Right renal pelvis (tissue), 4 donors: ENCODE measurements around the gene RSPH6A. TPM values are rescaled to one million over a fixed set of nuclear protein-coding genes. Genes with fewer than 3 reads are reported as not detected.
"Not testable (repeated sequence)": the region's sequence is repeated elsewhere in the genome, so short reads cannot be mapped to it uniquely, and the experiment has no call there.

Source experiments
- DNase-seq, 4 donors: peaks; one replicate each; pipeline ENCODE4 v3.0.0-alpha.2; 2013; ENCODE audit warnings: low read depth in 4 of 4, low spot score in 3 of 4, missing footprints in 1 of 4
- polyA plus RNA-seq, 4 donors: library from polyadenylated mRNA; unstranded; fragments of 120-200 nt; gene quantifications; one replicate each; pipeline ENCODE4 v1.2.1, GENCODE V29; 2013; ENCODE audit not compliant: insufficient read length in 4 of 4

The RSPH6A gene
- polyA plus RNA-seq, 4 donors: 0.05 TPM; not detected in 3

DNA sequence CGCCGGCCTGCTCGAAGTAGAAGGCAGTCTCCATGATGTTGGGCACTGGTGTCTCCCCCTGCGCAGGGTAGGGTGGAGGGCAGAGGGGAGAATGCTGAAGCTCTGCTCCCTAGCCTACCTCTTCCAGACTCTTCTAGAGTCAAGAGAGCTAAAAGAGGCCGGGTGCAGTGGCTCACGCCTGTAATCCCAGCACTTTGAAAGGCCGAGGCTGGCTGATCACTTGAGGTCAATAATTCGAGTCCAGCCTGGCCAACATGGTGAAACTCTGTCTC is 10.2 kb downstream of the RSPH6A start:
- DNase-seq: no peak

GRCh38 chr19:45804140-45804958 is 10.8 kb downstream of the RSPH6A start:
- no peak for DNase-seq

- DNase-seq: no peak
Observed at GRCh38 chr19:45801603-45802175, 13.4 kb downstream of the RSPH6A start.

GRCh38 chr19:45800070-45800553 is 15.0 kb downstream of the RSPH6A start:
- DNase-seq: no peak

DNA sequence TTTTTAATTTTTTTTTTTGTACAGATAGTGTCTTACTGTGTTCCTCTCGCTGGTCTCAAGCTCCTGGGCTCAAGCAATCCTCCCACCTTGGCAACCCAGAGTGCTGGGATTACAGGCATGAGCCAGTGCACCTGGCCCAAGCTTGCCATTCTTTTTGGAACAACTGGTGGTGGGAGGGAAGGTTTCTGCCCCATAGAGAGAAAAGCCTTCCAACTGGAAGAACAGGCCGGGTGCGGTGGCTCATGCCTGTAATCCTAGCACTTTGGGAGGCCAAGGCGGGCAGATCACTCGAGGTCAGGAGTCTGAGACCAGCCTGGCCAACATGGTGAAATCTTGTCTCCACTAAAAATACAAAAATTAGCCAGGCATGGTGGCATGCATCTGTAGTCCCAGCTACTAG is 15.6 kb downstream of the RSPH6A start:
- not testable (repeated sequence) for DNase-seq

DNA sequence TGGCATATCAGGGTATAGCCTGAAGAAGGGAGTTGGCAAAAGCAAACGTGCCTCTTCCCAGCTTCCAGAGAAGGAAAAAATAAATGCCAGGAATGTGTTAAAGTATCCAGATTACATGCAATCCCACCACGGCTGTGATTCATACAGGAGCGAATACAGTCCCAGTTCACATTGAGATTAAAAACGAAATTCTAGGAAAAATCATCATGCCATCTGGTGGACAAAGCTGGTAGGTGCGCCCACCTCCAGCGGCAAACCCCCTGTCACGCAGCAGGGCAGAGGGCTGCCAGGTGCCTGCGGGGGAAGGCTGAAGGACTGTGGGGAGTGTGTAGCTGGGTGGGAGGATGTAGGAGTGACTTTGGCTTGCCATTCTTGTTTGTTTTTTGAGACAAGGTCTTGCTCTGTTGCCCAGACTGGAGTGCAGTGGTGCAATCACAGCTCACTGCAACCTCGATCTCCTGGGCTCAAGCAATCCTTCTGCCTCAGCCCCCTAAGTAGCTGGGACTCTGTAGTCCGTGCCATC is 16.1 kb downstream of the RSPH6A start:
- peak; percentile 43 to 65 (median 62) for DNase-seq

GRCh38 chr19:45794627-45795026 is 20.5 kb downstream of the RSPH6A start:
- no peak for DNase-seq

DNA sequence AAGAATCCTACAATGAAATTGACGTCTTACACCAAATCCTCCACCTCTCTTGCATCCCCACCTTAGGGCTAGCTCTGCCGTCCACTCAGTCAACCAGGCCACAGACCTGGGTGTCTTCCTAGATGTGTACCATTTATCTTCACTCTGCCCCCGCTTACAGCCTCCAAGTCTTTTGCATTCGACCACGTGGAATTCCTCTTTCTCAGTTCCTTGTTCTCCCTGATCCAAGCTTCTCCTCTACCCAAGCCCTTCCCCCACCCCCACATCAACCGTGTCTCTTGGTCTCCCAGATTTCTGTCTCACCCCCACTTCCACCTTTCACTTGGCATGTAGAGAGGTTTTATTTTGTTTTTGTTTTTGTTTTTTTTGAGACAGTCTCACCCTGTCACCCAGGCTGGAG is 21.2 kb downstream of the RSPH6A start:
- DNase-seq: no peak

- DNase-seq: no peak
Observed at GRCh38 chr19:45793178-45793564, 21.9 kb downstream of the RSPH6A start.

- peak; percentile 97 to 99 (median 98) for DNase-seq
Observed at GRCh38 chr19:45792470-45793177, 22.5 kb downstream of the RSPH6A start, which contains the start of gene DMWD. Gene DMWD, minus strand, starts transcription at chr19:45792845. Its CDS starts 89 bp downstream, at chr19:45792756.

DNA sequence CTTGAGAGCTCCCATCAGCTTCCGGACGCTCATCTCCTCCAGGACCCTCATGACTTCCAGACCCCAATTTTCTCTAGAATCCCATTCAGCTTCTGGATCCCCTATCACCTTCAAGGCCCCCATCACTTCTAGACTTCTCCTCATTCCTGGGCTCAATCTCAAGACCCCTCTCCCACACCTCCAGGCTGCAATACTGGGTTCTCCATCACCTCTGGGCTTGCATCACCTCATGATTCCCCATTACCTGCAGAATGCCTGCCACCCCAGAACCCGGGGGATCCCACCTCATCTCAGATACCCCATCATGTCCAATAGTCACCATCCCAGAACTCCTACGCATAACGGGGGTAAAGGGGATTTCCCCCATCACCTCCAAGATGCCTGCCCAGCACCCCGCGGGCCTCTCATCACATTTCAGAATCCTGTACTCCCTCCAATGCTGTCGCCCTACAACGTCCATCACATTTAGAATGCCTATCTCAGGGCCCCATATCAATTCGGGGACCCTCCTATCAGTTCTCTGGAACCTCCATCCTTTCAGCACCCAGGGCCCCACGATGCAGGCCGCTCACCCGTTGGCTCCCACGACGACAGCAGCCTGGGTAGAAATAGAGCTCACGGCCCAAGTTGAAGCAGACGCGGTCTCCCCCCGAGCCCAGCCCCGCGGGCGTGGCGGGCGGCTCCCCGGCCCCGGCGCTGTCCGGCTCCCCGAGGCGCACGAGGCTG is 23.2 kb downstream of the RSPH6A start:
- no peak for DNase-seq

- no peak for DNase-seq
Observed at GRCh38 chr19:45790942-45791341, 24.2 kb downstream of the RSPH6A start.

- no peak for DNase-seq
Observed at GRCh38 chr19:45789035-45789786, 25.9 kb downstream of the RSPH6A start.

DNA sequence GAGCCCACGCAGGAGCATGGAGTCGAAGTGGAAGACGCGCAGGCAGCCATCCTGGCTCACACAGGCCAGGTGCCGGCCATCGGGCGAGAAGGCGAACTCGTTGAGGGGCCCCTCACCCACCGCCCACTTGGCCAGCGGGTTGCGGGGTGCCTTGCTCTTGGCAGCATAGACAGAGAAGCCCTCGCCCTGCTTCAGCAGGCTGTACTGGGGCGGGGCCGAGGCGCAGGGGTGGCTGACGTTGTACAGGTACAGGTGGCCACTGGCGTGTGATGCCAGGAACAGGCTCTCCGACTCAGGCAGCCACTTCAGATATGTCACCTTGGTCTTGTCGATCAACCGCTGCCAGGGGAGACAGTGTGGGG is 28.6 kb downstream of the RSPH6A start:
- no peak for DNase-seq

DNA sequence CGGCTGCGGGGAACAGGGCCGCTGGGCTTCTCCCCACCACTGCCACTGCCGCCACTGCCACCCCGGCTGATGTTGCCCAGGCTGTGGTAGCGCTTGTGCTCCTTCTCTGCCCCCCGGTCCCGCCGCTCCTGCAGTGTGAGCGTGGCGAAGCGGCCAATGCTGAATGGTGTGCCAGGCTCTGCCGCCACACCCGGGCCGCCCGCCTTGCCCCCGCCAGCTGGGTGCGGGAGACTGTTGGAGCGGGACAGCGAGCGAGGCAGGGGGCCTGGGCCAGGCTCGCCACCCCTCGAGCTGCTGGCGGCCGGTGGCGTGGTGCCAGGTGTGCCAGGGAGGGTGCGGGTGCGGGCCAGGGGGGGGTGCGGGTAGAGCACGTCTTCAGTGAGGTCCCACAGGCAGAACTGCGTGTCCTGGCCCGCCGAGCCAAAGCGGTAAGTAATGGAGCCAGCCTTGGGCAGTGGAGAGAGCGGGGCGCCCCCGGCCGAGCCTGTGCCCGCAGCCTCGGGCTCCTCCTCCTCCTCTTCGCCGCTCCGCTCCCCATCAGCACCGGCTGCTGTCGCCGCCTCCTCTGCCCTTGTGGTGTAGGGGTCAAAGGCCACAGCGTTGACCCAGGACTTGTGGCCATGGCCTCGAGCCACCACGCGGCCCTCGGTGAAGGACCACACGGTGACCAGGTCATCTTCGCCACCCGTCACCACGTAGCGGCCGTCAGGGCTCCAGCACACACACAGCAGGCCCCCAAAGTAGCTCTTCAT is 29.2 kb downstream of the RSPH6A start:
- no peak for DNase-seq

- DNase-seq: no peak
Observed at GRCh38 chr19:45785097-45785496, 30.0 kb downstream of the RSPH6A start.

DNA sequence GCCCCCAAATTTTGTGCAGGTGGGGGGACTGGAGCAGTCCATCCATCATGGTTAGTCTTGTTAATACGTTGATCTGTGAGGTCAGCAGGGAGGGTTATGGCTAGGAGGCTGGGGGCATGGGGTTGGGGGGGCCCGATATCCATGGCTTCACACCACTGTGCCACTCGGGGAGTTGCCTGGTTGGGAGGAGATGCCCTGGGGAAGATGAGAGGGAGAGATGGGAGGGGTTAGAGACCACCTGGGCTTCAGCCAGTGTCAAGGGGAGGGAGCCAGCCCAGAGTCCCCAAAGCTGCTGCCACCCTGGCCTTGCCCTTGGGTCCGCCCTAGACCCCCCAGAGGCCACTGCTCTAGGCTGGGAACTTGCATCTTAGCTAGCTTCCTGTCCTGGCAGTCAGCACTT is 31.0 kb downstream of the RSPH6A start:
- no peak for DNase-seq

GRCh38 chr19:45782820-45783785 is 32.0 kb downstream of the RSPH6A start:
- DNase-seq: no peak
